AG09319 (cell line): ENCODE data around the gene VTI1A.

ENCODE experiments used
- DNase-seq: peaks from one replicate; pipeline ENCODE4 v3.0.0-alpha.2; 2010; ENCODE audit warnings: low read depth; ENCODE audit errors: extremely low read depth
- CTCF ChIP-seq: IDR thresholded peaks from 2 replicates; pipeline ENCODE4 v1.5.1; 2011; ENCODE audit warnings: low read depth, mild to moderate bottlenecking, inconsistent platforms, low read length, moderate library complexity

VTI1A gene

GRCh38 chr10:112605063-112605462 is 158.0 kb downstream of the VTI1A start:
- TF ChIP-seq CTCF: no peak
- no peak for DNase-seq

- no peak for TF ChIP-seq CTCF
- DNase-seq: no peak
Measured at GRCh38 chr10:112607506-112607905, 160.5 kb downstream of the VTI1A start.

- TF ChIP-seq CTCF: no peak
- no peak for DNase-seq
Measured at GRCh38 chr10:112613620-112614019, 166.6 kb downstream of the VTI1A start.

- no peak for TF ChIP-seq CTCF
- no peak for DNase-seq
Measured at GRCh38 chr10:112614072-112614471, 167.1 kb downstream of the VTI1A start.

- DNase-seq: no peak
- no peak for TF ChIP-seq CTCF
Measured at GRCh38 chr10:112614586-112614985, 167.6 kb downstream of the VTI1A start.

GRCh38 chr10:112615269-112615668 is 168.3 kb downstream of the VTI1A start:
- TF ChIP-seq CTCF: no peak

GRCh38 chr10:112616647-112617046 is 169.6 kb downstream of the VTI1A start:
- DNase-seq: no peak
- no peak for TF ChIP-seq CTCF

More at GRCh38 chr10:112615269-112615668, 168.3 kb downstream of the VTI1A start:
- no peak for DNase-seq
